ENCODE results near the gene CEACAM19. TPM values are rescaled to one million over a fixed set of nuclear protein-coding genes. Genes with fewer than 3 reads are reported as not detected.

The CEACAM19 gene
- total RNA-seq, 1 donor from 2014 or later = not detected

- no peaks in the 10 kb centered on the region for H3K4me1 Mint-ChIP-seq
- no peaks in the 10 kb centered on the region for H3K36me3 Mint-ChIP-seq (ENCODE audit: low read depth)
- H3K27me3 Mint-ChIP-seq = peaks cover 21% of the 10 kb centered on the region
- intact Hi-C loops (cut with micrococcal nuclease) = no loop called here
- ATAC-seq (ENCODE audit: low read depth) (no peak), DNase-seq (no peak)
- H3K27ac Mint-ChIP-seq = no peak overlapping the region
- no peaks in the 10 kb centered on the region for H3K9me3 Mint-ChIP-seq
- CTCF ChIA-PET = no interaction called here
- no peak for TF ChIP-seq CTCF (IDR thresholded peaks at IDR 0.05)
- H3K4me3 Mint-ChIP-seq = no peak overlapping the region
- POLR2A ChIA-PET = no interaction called here
Observed at GRCh38 chr19:44635581-44636438, 35.5 kb upstream of the CEACAM19 start.

GRCh38 chr19:44636439-44637389 is 34.6 kb upstream of the CEACAM19 start:
- Mint-ChIP-seq H3K9me3 (no peaks in the 10 kb centered on the region), H3K4me1 (no peaks in the 10 kb centered on the region), H3K27ac (no peak overlapping the region), H3K36me3 (ENCODE audit: low read depth) (no peaks in the 10 kb centered on the region), H3K4me3 (no peak overlapping the region), H3K27me3 (peaks cover 26% of the 10 kb centered on the region)
- no peak for ATAC-seq (ENCODE audit: low read depth)
- intact Hi-C loops (cut with micrococcal nuclease) = no loop called here
- CTCF ChIA-PET = no interaction called here
- POLR2A ChIA-PET = no interaction called here
- DNase-seq = no peak
- TF ChIP-seq CTCF (IDR thresholded peaks at IDR 0.05) = no peak

GRCh38 chr19:44637390-44637764 is 33.9 kb upstream of the CEACAM19 start:
- ChIA-PET CTCF (no interaction called here), POLR2A (no interaction called here)
- Mint-ChIP-seq H3K36me3 (ENCODE audit: low read depth) (no peaks in the 10 kb centered on the region), H3K4me3 (no peak overlapping the region), H3K9me3 (no peaks in the 10 kb centered on the region), H3K27ac (no peak overlapping the region), H3K4me1 (no peaks in the 10 kb centered on the region), H3K27me3 (peaks cover 25% of the 10 kb centered on the region)
- no peak for TF ChIP-seq CTCF (IDR thresholded peaks at IDR 0.05)
- ATAC-seq (ENCODE audit: low read depth) (no peak), DNase-seq (no peak)
- intact Hi-C loops (cut with micrococcal nuclease) = no loop called here

GRCh38 chr19:44640518-44640917 is 30.8 kb upstream of the CEACAM19 start:
- POLR2A ChIA-PET = no interaction called here
- Mint-ChIP-seq H3K27ac (no peak overlapping the region), H3K4me3 (no peak overlapping the region), H3K4me1 (peaks cover 5% of the 10 kb centered on the region), H3K9me3 (no peaks in the 10 kb centered on the region), H3K36me3 (ENCODE audit: low read depth) (no peaks in the 10 kb centered on the region), H3K27me3 (peaks cover 23% of the 10 kb centered on the region)
- intact Hi-C loops (cut with micrococcal nuclease) = no loop called here
- ATAC-seq (ENCODE audit: low read depth) (no peak), DNase-seq (no peak)
- CTCF ChIA-PET = no interaction called here
- no peak for TF ChIP-seq CTCF (IDR thresholded peaks at IDR 0.05)
